Osteoblast (primary cell): ENCODE data around the gene NAV3. TPM values are rescaled to one million over a fixed set of nuclear protein-coding genes. Genes with fewer than 3 reads are reported as not detected.
A peak's percentile ranks its signal among the peaks of the same experiment; 100 is the strongest.

ENCODE experiments used
- DNase-seq: peaks from one replicate; pipeline ENCODE4 v3.0.0; 2011; ENCODE audit warnings: low spot score, mixed read lengths; ENCODE audit not compliant: insufficient read length; ENCODE audit errors: missing footprints
- H2AFZ ChIP-seq: 2 replicates; pipeline ENCODE4 v1.6.0; 2011; ENCODE audit warnings: mild to moderate bottlenecking, low read length
- H3K27ac ChIP-seq: 2 replicates; pipeline ENCODE4 v1.5.1; 2011; ENCODE audit warnings: mild to moderate bottlenecking, low read depth, low read length, moderate library complexity
- H3K27me3 ChIP-seq: 2 replicates; pipeline ENCODE4 v1.6.0; 2012; ENCODE audit warnings: mild to moderate bottlenecking, control low read depth, inconsistent platforms, low read length, moderate library complexity; ENCODE audit not compliant: insufficient read depth
- H3K36me3 ChIP-seq: 2 replicates; pipeline ENCODE4 v1.5.1; 2011; ENCODE audit warnings: mild to moderate bottlenecking, low read length, control low read depth, moderate library complexity; ENCODE audit not compliant: insufficient read depth
- H3K4me1 ChIP-seq: 2 replicates; pipeline ENCODE4 v1.5.1; 2011; ENCODE audit warnings: mild to moderate bottlenecking, low read length, control low read depth, moderate library complexity; ENCODE audit not compliant: insufficient read depth
- H3K4me2 ChIP-seq: 2 replicates; pipeline ENCODE4 v1.6.0; 2011; ENCODE audit warnings: mild to moderate bottlenecking, low read length; ENCODE audit not compliant: insufficient read depth
- H3K4me3 ChIP-seq: fragments of 200-600 bp; sonication (generic); 3 replicates; pipeline ENCODE4 v1.5.1; 2012; ENCODE audit warnings: mild to moderate bottlenecking, low read length, inconsistent platforms; ENCODE audit not compliant: insufficient read depth
- H3K79me2 ChIP-seq: 2 replicates; pipeline ENCODE4 v1.6.0; 2012; ENCODE audit warnings: mild to moderate bottlenecking, low read length, control low read depth, inconsistent platforms; ENCODE audit not compliant: insufficient read depth
- H3K9me3 ChIP-seq: 2 replicates; pipeline ENCODE4 v1.5.1; 2011; ENCODE audit warnings: low read depth, low read length, control low read depth
- H4K20me1 ChIP-seq: 2 replicates; pipeline ENCODE4 v1.6.0; 2012; ENCODE audit warnings: mild to moderate bottlenecking, low read length, control low read depth; ENCODE audit not compliant: insufficient read depth
- CTCF ChIP-seq: IDR thresholded peaks from 2 replicates; pipeline ENCODE4 v1.5.1; 2011; ENCODE audit warnings: mild to moderate bottlenecking, low read depth, low read length, moderate library complexity; ENCODE audit errors: extremely low read depth
- total RNA-seq: library from RNA; depleted of rRNA; stranded (reverse); fragments of >200 nt; gene quantifications from 2 replicates; pipeline ENCODE4 v1.2.3, GENCODE V29; 2012

The NAV3 gene
- total RNA-seq, 1 donor: 84.7 TPM

- H3K27ac ChIP-seq: peak overlapping the region; percentile 69
- H3K27me3 ChIP-seq: no peaks in the 10 kb centered on the region
- TF ChIP-seq CTCF: no peak
- no peaks in the 10 kb centered on the region for H3K9me3 ChIP-seq
- H3K36me3 ChIP-seq: peaks cover 19% of the 10 kb centered on the region
- peak overlapping the region; percentile 68 for H3K4me3 ChIP-seq
- peaks cover 53% of the 10 kb centered on the region for H3K4me1 ChIP-seq
- DNase-seq: peak; percentile 29
- peak overlapping the region; percentile 94 for H3K4me2 ChIP-seq
- H2AFZ ChIP-seq: no peak overlapping the region
- peaks cover 47% of the 10 kb centered on the region for H3K79me2 ChIP-seq
- no peaks in the 10 kb centered on the region for H4K20me1 ChIP-seq
Observed at GRCh38 chr12:77943466-77943865, 112.8 kb downstream of the NAV3 start.

GRCh38 chr12:77946541-77947061, 115.9 kb downstream of the NAV3 start:
- Histone ChIP-seq H3K27me3 (no peaks in the 10 kb centered on the region), H3K36me3 (peaks cover 28% of the 10 kb centered on the region), H3K27ac (peak overlapping the region; percentile 63), H2AFZ (no peak overlapping the region), H3K79me2 (peaks cover 54% of the 10 kb centered on the region), H3K4me2 (peak overlapping the region; percentile 46), H4K20me1 (no peaks in the 10 kb centered on the region), H3K4me1 (peaks cover 42% of the 10 kb centered on the region), H3K9me3 (no peaks in the 10 kb centered on the region), H3K4me3 (no peak overlapping the region)
- TF ChIP-seq CTCF: no peak
- DNase-seq: no peak

- no peaks in the 10 kb centered on the region for H4K20me1 ChIP-seq
- peaks cover 28% of the 10 kb centered on the region for H3K36me3 ChIP-seq
- no peak overlapping the region for H3K4me3 ChIP-seq
- H3K27me3 ChIP-seq: no peaks in the 10 kb centered on the region
- DNase-seq: no peak
- H3K27ac ChIP-seq: peak overlapping the region; percentile 63
- H2AFZ ChIP-seq: no peak overlapping the region
- no peak for TF ChIP-seq CTCF
- peaks cover 59% of the 10 kb centered on the region for H3K79me2 ChIP-seq
- no peaks in the 10 kb centered on the region for H3K9me3 ChIP-seq
- peak overlapping the region; percentile 46 for H3K4me2 ChIP-seq
- peaks cover 37% of the 10 kb centered on the region for H3K4me1 ChIP-seq
Observed at GRCh38 chr12:77947330-77947729, 116.6 kb downstream of the NAV3 start.

DNA sequence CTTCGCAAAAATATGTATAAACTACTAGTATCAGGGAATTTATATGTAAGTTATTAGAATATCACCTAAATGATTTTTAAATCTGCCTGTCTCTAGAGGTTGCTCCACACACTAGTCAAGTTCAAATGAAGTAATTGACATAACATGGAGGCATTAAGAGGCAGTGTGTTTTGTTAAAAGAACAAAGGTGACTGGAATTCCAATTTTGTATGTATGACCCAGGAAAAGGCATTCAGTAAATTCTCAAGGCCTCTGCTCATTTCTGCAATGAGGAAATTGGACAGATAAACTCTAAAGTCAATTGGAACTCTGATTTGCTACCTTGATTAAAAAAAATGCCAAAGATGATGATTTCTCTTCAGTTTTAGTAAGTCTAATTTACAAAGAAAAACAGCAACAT, 117.1 kb downstream of the NAV3 start:
- Histone ChIP-seq H2AFZ (no peak overlapping the region), H3K4me3 (no peak overlapping the region), H3K27ac (peak overlapping the region; percentile 63), H3K79me2 (peaks cover 58% of the 10 kb centered on the region), H3K27me3 (no peaks in the 10 kb centered on the region), H3K4me2 (peak overlapping the region; percentile 46), H3K36me3 (peaks cover 28% of the 10 kb centered on the region), H3K4me1 (peaks cover 33% of the 10 kb centered on the region), H3K9me3 (no peaks in the 10 kb centered on the region), H4K20me1 (no peaks in the 10 kb centered on the region)
- no peak for TF ChIP-seq CTCF
- no peak for DNase-seq
